Neuron (in vitro differentiated cells): ENCODE results near the gene VAPB.

Experiments used
- H2AFZ ChIP-seq: one replicate; pipeline ENCODE4 v1.6.1; 2013; ENCODE audit warnings: low read depth, mild to moderate bottlenecking, inconsistent platforms, low read length, moderate library complexity
- H3K27me3 ChIP-seq: one replicate; pipeline ENCODE4 v1.6.1; 2013; ENCODE audit warnings: low read length; ENCODE audit not compliant: insufficient read depth
- H3K36me3 ChIP-seq: one replicate; pipeline ENCODE4 v1.6.1; 2013; ENCODE audit warnings: low read length; ENCODE audit not compliant: insufficient read depth
- H3K4me1 ChIP-seq: one replicate; pipeline ENCODE4 v1.6.1; 2013; ENCODE audit warnings: low read length; ENCODE audit not compliant: insufficient read depth
- H3K4me3 ChIP-seq: 2 replicates; pipeline ENCODE4 v1.5.1; 2013; ENCODE audit warnings: mild to moderate bottlenecking, low read length, moderate library complexity
- H3K9me3 ChIP-seq: one replicate; pipeline ENCODE4 v1.6.1; 2013; ENCODE audit warnings: low read length

VAPB gene

GRCh38 chr20:58452667-58453255, 63.7 kb downstream of the VAPB start:
- Histone ChIP-seq H2AFZ (no peak overlapping the region), H3K4me1 (no peaks in the 10 kb centered on the region), H3K36me3 (peaks cover 4% of the 10 kb centered on the region), H3K4me3 (no peak overlapping the region), H3K27me3 (no peaks in the 10 kb centered on the region), H3K9me3 (peaks cover 2% of the 10 kb centered on the region)

GRCh38 chr20:58453391-58453790, 64.4 kb downstream of the VAPB start:
- H3K4me1 ChIP-seq = no peaks in the 10 kb centered on the region
- H2AFZ ChIP-seq = no peak overlapping the region
- H3K36me3 ChIP-seq = no peaks in the 10 kb centered on the region
- H3K4me3 ChIP-seq = no peak overlapping the region
- no peaks in the 10 kb centered on the region for H3K27me3 ChIP-seq
- peaks cover 2% of the 10 kb centered on the region for H3K9me3 ChIP-seq

- no peaks in the 10 kb centered on the region for H3K36me3 ChIP-seq
- no peak overlapping the region for H2AFZ ChIP-seq
- H3K4me3 ChIP-seq = no peak overlapping the region
- no peaks in the 10 kb centered on the region for H3K4me1 ChIP-seq
- H3K9me3 ChIP-seq = peaks cover 2% of the 10 kb centered on the region
- no peaks in the 10 kb centered on the region for H3K27me3 ChIP-seq
Measured at GRCh38 chr20:58454460-58454859, 65.4 kb downstream of the VAPB start.

GRCh38 chr20:58457083-58457695, 68.2 kb downstream of the VAPB start:
- H3K27me3 ChIP-seq = no peaks in the 10 kb centered on the region
- H3K36me3 ChIP-seq = no peaks in the 10 kb centered on the region
- no peak overlapping the region for H2AFZ ChIP-seq
- no peak overlapping the region for H3K4me3 ChIP-seq
- peaks cover 2% of the 10 kb centered on the region for H3K9me3 ChIP-seq
- H3K4me1 ChIP-seq = no peaks in the 10 kb centered on the region

GRCh38 chr20:58458342-58459057, 69.5 kb downstream of the VAPB start:
- Histone ChIP-seq H3K36me3 (no peaks in the 10 kb centered on the region), H3K4me3 (no peak overlapping the region), H3K9me3 (peaks cover 2% of the 10 kb centered on the region), H3K27me3 (no peaks in the 10 kb centered on the region), H3K4me1 (no peaks in the 10 kb centered on the region), H2AFZ (no peak overlapping the region)

GRCh38 chr20:58459058-58459750, 70.2 kb downstream of the VAPB start:
- no peaks in the 10 kb centered on the region for H3K4me1 ChIP-seq
- no peaks in the 10 kb centered on the region for H3K27me3 ChIP-seq
- no peaks in the 10 kb centered on the region for H3K36me3 ChIP-seq
- H2AFZ ChIP-seq = no peak overlapping the region
- peaks cover 1% of the 10 kb centered on the region for H3K9me3 ChIP-seq
- H3K4me3 ChIP-seq = no peak overlapping the region

- no peaks in the 10 kb centered on the region for H3K27me3 ChIP-seq
- H3K4me1 ChIP-seq = no peaks in the 10 kb centered on the region
- no peaks in the 10 kb centered on the region for H3K9me3 ChIP-seq
- H3K4me3 ChIP-seq = no peak overlapping the region
- H3K36me3 ChIP-seq = no peaks in the 10 kb centered on the region
- no peak overlapping the region for H2AFZ ChIP-seq
Measured at GRCh38 chr20:58461104-58461503, 72.1 kb downstream of the VAPB start.

- Histone ChIP-seq H3K4me1 (no peaks in the 10 kb centered on the region), H2AFZ (no peak overlapping the region), H3K4me3 (no peak overlapping the region), H3K36me3 (no peaks in the 10 kb centered on the region), H3K27me3 (no peaks in the 10 kb centered on the region), H3K9me3 (no peaks in the 10 kb centered on the region)
Measured at GRCh38 chr20:58461899-58462298, 72.9 kb downstream of the VAPB start.

- H3K36me3 ChIP-seq = no peaks in the 10 kb centered on the region
- no peaks in the 10 kb centered on the region for H3K4me1 ChIP-seq
- H3K4me3 ChIP-seq = no peak overlapping the region
- H3K27me3 ChIP-seq = no peaks in the 10 kb centered on the region
- no peaks in the 10 kb centered on the region for H3K9me3 ChIP-seq
- H2AFZ ChIP-seq = no peak overlapping the region
Measured at GRCh38 chr20:58463256-58463655, 74.2 kb downstream of the VAPB start.

GRCh38 chr20:58464838-58465237, 75.8 kb downstream of the VAPB start:
- no peak overlapping the region for H3K4me3 ChIP-seq
- H3K9me3 ChIP-seq = no peaks in the 10 kb centered on the region
- no peaks in the 10 kb centered on the region for H3K36me3 ChIP-seq
- H3K4me1 ChIP-seq = no peaks in the 10 kb centered on the region
- no peak overlapping the region for H2AFZ ChIP-seq
- no peaks in the 10 kb centered on the region for H3K27me3 ChIP-seq

- H3K4me1 ChIP-seq = no peaks in the 10 kb centered on the region
- H2AFZ ChIP-seq = no peak overlapping the region
- H3K27me3 ChIP-seq = no peaks in the 10 kb centered on the region
- H3K36me3 ChIP-seq = no peaks in the 10 kb centered on the region
- H3K4me3 ChIP-seq = no peak overlapping the region
- no peaks in the 10 kb centered on the region for H3K9me3 ChIP-seq
Measured at GRCh38 chr20:58466095-58466708, 77.2 kb downstream of the VAPB start.

GRCh38 chr20:58466729-58467571, 77.9 kb downstream of the VAPB start:
- H3K4me3 ChIP-seq = no peak overlapping the region
- no peaks in the 10 kb centered on the region for H3K9me3 ChIP-seq
- no peaks in the 10 kb centered on the region for H3K36me3 ChIP-seq
- no peaks in the 10 kb centered on the region for H3K27me3 ChIP-seq
- no peak overlapping the region for H2AFZ ChIP-seq
- H3K4me1 ChIP-seq = no peaks in the 10 kb centered on the region
